GM21367 (cell line): ENCODE measurements around the gene ZPLD1.

Experiments used
- ATAC-seq: cut with Tn5 transposase; IDR thresholded peaks from one replicate; pipeline ENCODE4 v1.9.1; 2021; ENCODE audit not compliant: unreplicated experiment

ZPLD1 gene

DNA sequence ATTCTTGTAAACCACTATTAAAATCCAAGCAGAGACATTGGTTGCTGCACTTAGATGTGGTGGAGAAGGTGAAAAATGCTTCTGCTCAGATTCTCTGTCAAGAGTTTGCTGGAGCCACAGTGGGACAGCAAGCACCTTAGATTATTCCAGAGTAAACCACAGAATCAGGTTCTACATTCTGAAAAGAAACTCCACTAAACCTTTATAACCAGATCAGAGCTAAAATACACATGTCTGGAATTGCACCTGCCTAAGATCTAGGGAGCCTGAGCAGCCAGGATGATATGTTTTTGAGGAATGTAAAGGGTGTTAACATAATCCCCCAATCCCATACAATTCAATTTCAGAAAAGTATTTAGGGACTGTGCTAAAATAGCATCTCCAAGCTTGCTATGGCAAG lies at the start of gene ZPLD1:
ZPLD1 (plus strand) TSS at position 301 of the 400 bp plus-strand sequence. CDS start 3,473 bp downstream, outside the sequence.
- no peak for ATAC-seq

DNA sequence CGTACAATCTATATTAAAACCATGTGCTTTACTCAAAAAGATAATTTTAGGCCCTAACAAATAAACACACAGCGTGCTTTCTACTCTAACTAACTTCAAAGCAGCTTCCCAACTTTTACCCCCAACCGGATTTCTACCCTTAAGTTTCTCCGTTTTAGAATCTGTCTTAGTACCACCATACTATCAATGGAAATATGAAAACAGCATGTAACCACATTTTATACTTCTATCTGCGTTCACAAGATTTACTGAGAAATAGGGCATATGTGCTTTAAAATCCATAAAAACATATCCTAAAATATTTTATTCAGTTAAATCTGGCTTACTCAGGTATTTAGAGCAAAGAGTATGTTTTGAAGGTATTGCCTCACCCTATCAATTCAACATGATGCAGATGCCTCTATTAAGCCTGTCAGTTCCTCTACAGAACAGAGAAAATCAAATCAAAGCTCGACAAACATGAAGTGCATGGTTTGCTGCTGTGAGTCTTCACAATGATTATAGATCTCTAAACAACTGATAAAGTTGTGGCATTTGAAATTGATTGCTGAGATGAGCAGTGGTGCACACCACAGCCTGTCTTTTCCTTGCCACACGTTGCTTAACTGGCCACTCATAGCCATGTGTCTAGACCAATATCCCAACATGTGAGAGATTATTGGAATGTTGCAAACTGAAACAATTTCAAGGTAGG lies 44.5 kb upstream of the ZPLD1 start:
- no peak for ATAC-seq

DNA sequence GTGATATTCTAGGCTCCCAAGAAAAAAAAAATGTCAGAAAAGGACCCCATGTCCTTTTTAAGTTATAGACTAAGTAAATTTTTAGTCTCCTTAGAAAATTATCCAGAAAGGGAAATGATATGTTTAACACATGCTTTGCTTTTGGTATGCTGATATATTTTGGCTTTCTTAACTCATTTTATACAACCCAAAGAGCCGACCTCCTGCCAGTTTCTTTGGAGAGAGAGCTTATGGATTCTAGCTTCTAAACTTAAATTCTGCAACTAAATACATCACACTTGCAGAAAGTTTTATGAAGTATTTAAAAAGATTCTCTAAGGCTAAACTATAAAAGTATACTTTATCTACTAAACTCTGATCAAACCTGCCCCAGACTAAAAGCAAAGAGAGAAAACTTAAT lies 43.9 kb upstream of the ZPLD1 start:
- no peak for ATAC-seq

DNA sequence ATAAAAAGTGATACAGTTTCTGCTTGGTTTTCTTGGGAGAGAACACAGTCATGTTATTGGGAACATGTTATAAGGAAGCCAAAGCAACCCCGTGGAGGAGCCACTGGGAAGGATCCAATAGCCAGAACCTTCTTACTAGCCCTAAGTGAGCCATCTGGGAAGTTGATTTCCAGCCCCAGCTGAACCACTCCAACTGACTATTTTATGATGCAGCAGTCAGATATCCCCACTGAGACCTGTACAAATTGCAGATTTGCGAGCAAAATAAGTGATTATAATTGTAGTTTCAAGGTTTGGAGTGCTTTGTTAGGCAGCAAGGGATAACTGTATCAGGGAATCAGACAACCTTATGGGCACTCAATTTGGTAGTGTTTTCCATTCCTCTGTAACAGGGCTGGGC lies 43.3 kb upstream of the ZPLD1 start:
- no peak for ATAC-seq

DNA sequence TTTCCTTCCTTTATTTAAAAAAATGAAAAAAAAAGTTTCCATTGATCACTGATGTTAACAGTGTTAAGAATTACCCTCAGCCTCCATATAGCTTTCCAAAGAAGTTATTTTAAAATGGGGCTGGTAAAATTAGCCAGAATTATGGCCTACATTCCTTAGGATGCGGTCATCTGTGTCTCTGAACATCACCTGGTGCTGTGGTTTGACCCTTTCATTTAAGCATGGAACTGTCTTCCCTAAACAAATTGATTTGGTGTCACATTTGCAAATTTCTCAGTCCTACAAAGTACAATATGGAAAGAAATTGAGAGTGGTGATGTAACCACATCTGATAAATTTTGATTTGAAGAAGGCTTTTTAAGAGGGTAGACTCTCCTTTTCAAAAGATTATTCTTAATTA lies 40.3 kb upstream of the ZPLD1 start:
- ATAC-seq: no peak

DNA sequence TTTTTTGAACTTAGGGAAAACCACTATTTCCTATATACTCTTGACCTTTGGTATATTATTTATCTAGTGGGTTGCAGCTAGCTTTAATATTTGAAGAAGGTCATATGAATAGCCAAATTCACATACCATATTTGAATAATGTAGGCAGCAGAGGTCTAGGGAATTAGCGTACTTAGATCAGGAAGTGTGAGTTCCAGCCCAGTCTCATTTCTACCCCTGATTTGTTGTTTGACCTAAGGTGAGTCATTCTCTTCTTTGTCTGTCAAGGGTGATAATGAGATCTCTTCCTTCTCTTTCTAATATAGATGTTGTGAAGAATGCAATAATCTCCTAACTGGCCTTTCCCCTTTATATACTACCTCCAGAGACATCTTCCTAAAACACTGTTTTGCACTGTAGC lies 36.6 kb upstream of the ZPLD1 start:
- no peak for ATAC-seq

DNA sequence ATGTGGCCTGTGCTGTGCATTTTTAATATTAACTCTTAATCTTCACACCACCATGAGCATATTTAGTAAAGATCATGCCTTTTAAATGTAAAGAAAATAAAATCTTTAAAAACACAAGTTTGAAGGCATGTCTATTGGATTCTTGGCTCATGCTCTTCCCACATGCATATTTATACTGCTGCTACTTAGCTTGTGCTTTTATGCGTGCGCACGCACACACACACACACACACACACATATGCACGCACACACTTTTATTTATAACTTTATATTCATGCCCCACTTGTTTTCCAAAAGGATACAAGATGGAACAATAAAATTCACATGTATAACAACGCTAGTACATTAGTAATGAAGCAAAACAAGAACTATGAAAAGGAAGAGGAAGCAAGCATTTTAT lies 36.1 kb upstream of the ZPLD1 start:
- ATAC-seq: no peak

DNA sequence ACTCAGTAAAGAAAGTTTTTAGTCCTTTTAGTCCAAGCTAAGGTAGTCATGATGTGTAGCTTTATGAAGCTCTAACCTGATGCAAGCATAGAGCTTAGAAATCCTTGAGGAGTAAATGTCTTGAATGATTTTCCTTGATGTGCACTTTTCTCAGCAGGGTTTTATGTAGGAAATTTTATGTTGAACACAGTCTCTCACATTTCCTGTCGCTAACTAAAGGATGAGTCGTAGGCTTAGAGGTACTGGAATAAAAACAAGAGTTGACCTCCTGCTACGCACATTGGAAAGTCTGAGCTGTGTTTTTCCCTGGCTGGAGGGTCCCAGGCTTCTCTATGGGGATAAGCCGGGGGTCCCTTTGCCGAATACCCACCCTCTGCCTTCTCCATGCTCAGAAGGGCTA lies 34.7 kb upstream of the ZPLD1 start:
- no peak for ATAC-seq

DNA sequence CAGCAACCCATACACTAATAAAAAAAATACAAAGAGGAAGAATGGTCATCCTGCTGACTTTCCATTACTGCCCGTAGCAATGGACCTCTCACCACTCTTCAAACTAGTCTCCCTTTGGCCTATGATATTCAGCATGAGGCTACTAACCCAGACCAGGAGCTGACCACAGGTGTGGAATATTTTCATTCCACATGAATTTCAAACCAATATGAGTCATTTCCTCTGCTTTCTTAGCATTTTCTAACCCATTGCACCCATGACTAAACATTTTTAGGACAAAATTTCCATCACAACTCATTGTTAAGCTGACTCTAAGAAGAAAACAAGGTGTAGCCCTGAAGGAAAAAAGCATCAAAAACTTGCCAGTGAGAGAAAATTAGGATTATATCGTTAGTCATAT lies 34.0 kb upstream of the ZPLD1 start:
- no peak for ATAC-seq

DNA sequence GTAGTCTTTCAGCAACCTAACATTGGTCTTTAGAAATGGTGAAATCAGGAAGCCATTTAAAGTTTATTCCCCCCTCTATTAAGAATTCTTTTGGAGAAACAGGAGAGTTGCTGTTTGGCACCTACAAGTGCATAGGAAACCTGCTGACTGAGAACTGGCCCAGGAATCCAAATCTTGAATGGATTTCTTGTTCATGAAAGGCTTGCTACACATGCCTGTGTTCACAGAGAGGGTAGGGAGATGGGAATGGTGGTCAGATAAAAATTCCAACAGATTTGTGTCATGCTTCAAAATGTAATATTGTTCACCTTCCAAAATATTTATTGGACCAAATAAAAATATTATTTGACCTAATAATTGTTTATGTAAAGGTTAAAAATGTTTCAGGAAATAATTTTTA lies 24.2 kb upstream of the ZPLD1 start:
- no peak for ATAC-seq

DNA sequence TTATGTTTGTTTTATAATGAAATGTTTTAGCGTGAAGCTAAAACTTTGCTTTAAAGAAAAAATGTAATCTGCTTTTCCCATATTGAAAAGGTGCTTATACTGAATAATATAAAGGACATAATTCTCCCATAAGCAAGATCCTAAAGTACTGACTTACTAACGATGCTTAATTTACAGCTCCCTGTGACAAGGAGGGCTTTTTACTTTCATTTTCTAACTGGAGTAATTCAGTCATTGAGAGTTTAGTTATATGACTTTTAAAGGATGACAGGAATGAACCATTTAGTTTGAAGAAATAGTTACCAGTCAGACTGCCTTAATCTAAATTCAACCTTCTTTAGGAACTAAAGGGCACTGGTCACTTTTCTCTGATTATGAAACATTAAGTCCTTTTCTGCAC lies 19.3 kb upstream of the ZPLD1 start:
- no peak for ATAC-seq

DNA sequence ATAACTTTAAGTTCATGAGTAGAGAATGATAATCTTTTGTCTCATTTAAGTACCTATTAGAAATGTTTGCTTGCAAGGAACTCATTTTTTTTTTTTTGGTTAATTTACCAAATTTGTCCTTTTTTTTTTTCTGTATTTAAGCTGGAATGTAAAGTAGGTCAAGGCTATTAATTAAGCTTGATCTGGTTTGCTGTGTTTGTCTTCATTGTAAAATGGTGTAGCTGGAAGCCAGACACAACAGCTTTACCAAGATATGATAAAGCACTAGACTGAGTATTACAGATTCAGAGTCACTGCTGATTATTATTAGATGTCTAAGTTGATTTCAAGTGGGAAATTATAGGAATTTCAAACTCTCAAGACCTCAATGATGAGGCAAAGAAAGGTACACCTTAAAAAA lies 15.0 kb upstream of the ZPLD1 start:
- no peak for ATAC-seq

DNA sequence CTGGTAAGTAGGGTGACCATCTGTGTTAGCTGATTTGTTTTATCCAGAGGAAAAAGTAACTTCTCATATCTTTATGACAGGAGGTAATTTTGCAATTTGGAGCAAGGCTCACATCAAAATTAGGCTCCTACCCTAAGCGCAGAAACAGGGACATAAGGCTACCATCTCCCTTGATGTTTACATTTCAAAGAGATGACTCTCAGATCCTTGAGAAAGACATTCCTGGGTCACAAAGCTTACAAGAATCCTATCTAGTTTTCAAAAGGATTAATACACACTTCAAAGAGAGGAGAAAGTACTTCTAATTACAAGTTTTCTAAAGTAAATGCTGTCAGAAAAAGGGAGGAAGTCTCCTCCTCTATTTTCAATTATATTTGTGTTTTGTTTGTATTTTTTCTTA lies 7.0 kb downstream of the ZPLD1 start:
- ATAC-seq: no peak

DNA sequence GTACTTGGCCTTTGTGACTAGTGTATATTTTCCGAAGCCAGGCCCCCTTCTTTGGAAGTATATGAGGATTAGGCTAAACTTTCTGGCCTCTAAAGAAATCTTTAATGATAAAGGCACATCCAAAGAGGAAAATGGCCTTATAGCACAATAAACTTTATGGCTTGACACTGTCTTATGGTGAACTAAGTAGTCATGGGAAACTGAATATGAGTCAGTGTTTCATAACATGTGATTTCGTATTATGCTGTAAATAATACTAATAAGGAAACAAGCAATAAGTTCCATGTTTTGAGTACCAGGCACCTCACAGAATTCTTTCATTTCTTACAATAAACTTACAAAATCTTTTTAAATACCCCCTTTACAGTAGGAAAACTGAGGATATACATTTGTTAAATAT lies 8.2 kb downstream of the ZPLD1 start:
- ATAC-seq: no peak

DNA sequence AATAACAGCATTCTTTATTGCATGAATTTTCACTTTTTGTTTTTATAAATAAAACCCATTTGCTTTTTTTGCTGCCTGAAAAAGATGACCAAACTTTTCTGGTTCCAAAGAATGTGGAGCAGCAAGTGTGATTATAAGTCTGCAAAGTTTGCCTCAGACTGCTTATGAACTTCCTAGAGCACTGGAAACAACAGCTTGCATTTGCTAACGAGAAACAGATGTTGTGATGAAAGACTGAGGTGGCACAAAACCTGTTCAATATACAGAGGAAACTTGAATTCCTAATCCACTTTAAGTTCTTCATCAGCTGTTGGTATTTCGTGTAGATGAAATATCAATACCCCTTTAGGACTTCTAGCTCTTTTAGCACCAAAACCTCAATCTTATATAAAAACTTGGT lies 9.3 kb downstream of the ZPLD1 start:
- ATAC-seq: no peak

DNA sequence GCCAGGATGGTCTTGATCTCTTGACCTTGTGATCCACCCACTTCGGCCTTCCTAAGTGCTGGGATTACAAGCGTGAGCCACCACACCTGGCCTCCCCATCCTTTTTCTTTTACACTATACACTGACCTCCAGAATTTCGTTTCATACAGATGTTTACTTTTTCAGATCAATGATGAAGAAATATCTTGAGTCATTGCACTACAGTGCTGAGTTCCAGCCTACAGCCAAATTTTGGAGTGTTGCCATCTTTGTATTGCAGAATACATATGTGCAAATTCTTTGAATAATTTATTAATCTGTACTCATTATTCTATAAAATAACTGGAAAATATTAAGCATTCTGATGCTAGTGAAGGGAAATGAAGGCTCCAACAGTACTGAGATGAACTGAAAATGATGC lies 12.5 kb downstream of the ZPLD1 start:
- no peak for ATAC-seq

DNA sequence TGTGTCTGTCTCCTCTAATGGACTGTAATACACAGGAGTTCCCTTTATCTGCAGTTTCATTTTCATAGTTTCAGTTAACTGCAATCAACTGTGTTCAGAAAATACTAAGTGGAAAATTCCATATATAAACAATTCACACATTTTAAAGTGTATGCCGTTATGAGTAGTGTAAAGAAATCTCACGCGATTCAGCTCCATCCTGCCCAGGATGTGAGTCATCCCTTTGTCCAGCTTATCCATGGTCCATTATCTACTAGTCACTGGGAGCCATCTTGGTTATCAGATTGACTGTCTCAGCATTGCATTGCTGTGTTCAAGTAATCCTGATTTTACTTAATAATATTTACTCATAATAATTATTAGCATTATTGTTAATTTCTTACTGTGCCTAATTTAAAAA lies 14.5 kb downstream of the ZPLD1 start:
- ATAC-seq: no peak

DNA sequence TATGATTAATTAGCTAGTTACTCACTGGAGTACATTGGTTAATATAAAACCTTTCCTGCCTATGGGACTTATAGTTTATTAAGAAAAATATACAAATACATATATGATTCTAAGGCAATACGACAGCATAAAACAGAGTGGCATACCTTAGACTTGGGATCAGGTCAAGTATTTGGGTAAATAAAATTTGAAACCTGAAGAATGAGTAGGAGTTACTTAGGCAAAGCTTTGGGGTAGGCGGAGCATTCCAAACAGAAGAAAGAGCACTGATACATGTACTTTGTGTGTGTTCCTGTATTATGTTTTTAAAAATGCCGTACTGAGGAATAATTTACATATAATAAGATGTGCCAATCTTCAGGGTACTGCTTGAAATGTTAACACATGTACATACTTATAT lies 15.1 kb downstream of the ZPLD1 start:
- no peak for ATAC-seq

DNA sequence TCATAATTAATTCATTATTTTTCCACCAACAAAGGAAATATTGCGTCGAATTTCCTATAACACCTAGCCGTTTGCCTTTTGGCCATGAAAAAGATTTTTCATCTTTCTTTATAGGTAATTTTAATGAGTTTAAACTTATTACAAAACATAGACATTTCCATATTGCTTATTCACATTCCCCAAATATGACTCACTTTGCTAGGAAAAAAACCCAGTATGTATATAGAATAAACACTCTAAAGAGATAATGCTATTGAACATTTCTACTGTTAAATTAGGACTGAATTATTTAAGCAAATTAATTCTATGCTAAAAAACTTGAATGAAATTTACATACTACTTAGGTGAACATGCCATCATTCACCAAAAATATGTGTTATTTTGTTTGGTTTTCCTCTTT lies 16.2 kb downstream of the ZPLD1 start:
- no peak for ATAC-seq

DNA sequence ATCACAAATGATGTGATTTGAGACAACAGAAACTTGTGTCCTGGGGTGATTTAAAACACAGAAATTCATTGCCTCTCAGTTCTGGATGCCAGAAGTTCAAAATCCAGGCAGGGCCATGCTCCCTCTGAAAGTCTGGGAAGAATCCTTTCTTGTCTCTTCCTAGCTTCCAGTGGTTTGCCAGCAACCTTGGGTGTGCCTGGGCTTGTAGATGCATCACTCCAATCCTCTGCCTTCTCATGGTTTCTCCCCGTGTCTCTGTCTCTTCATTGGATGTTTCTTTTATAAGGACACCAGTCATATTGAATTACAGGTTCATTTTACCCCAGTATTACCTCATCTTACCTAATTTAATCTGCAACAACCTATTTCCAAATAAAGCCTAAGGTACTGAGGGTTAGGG lies 16.7 kb downstream of the ZPLD1 start:
- ATAC-seq: no peak

DNA sequence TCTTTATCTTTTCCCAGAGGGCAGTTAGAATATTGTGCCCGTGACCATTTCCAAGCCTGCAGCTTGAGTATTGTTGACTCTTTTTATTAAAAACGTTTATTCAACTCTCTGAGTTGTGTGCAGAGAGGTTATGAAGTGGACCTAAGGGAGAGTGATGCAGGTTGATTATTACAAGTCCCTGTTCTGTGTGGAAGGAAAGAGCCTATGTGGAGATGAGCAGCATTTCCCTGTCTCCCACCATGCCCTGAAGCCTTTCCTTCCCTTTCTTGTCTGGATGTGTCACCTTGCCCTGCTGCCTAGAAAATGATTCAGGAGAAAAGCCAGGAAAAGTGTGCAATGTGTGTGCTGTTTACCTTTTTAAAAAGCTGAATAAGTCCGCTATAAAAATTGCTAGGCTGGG lies 19.4 kb downstream of the ZPLD1 start:
- ATAC-seq: no peak

DNA sequence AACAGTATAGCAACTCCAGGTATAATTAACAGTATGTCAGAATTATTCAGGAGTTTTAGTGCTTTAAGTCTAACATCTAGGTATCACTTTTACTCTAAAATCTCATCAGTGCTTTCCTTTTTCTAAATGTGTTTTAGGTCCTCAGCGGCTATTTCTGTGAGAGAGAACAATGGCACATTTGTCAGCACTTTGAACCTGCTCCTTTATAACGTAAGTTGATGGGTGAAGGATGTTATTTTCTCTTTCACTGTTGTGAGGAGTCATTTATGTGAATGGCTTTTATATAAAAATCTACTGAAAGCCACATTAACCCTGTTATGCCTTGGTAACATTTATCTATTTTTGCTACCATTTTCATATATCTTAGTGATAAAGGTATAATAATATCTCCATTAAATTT lies 22.8 kb downstream of the ZPLD1 start:
- no peak for ATAC-seq

DNA sequence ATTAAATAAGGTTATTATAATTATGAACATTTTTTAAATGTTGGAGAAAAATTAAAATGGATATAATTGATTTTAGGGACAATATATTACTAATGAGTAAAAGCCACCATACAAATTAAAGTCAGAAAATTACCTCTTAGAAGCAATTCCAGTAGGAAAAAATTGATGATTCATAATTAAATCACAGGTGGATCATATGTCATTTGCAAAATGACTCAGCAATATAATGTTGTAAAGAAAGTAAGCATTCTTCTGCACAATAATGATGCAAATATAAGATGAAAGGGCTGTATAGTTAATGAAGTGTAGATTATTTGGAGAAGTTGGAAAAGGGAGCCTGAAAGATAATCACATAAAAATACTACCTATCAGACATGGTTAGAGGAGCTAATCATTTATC lies 25.8 kb downstream of the ZPLD1 start:
- no peak for ATAC-seq

DNA sequence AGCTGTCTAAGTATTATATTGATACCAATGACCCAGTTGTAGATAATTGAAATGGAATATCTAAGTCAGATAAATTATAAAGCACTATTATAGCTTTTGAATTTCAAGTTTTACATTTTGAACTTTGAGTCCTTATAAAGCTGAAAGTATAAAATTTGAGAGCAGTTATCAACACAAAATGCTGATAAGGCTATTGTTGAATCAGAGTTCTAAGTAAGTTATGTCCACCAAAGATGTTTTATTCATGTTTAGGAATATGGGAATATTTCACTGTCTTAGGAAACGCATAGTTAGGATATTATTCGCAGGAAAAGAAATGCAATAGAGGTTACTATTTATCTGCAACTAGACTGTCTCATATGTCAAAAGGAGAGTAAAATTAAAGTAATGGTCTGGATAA lies 29.4 kb downstream of the ZPLD1 start:
- no peak for ATAC-seq
